H1 (cell line): ENCODE measurements around the gene VPS72. TPM values are rescaled to one million over a fixed set of nuclear protein-coding genes. Genes with fewer than 3 reads are reported as not detected.

Experiments used
- CTCF ChIA-PET: fragments of 300-600 bp; sonication (Branson Sonifier 250); formaldehyde crosslinking; loops from one replicate; lab custom pipeline; 2021; ENCODE audit not compliant: partially characterized antibody; lab: Charles Lee
- POLR2A ChIA-PET: fragments of 300-600 bp; sonication (Branson Sonifier 250); formaldehyde crosslinking; loops from one replicate; lab custom pipeline; 2021; ENCODE audit warnings: inconsistent platforms; ENCODE audit not compliant: partially characterized antibody; lab: Charles Lee
- DNase-seq, 2 experiments: peaks; one replicate each; pipeline versions ENCODE4 v3.0.0 to v3.0.0-alpha.2; 2010 to 2022; ENCODE audit warnings: low spot score in 2 of 2, low read depth in 1 of 2, mixed read lengths in 1 of 2
- FAIRE-seq: peaks from 2 replicates; lab custom pipeline; 2011; peaks lifted over from hg19 to GRCh38; lab: Jason Lieb, UNC
- H2AFZ ChIP-seq: 2 replicates; pipeline ENCODE4 v1.8.1; 2012; ENCODE audit warnings: low read length, inconsistent platforms
- H2AK5ac ChIP-seq: 2 replicates; pipeline ENCODE4 v1.6.1; 2013; ENCODE audit warnings: low read depth, low read length
- H2BK120ac ChIP-seq: replicated peaks from 2 replicates; pipeline ENCODE3; 2013; ENCODE audit warnings: low read depth, low read length, inconsistent platforms
- H2BK12ac ChIP-seq: 2 replicates; pipeline ENCODE4 v1.6.1; 2013; ENCODE audit warnings: low read depth, low read length
- H2BK15ac ChIP-seq: 2 replicates; pipeline ENCODE4 v1.6.1; 2013; ENCODE audit warnings: low read length
- H2BK20ac ChIP-seq: 2 replicates; pipeline ENCODE4 v1.6.1; 2013; ENCODE audit warnings: low read length
- H2BK5ac ChIP-seq: 2 replicates; pipeline ENCODE4 v1.6.1; 2013; ENCODE audit warnings: low read depth, low read length
- H3K14ac ChIP-seq: 2 replicates; pipeline ENCODE4 v1.6.1; 2013; ENCODE audit warnings: inconsistent platforms; ENCODE audit not compliant: insufficient read length
- H3K18ac ChIP-seq: 2 replicates; pipeline ENCODE4 v1.6.1; 2013; ENCODE audit warnings: low read length; ENCODE audit errors: extremely low read depth
- H3K23ac ChIP-seq: 2 replicates; pipeline ENCODE4 v1.6.1; 2013; ENCODE audit warnings: inconsistent platforms; ENCODE audit not compliant: insufficient read length
- H3K23me2 ChIP-seq: 2 replicates; pipeline ENCODE4 v1.6.1; 2013; ENCODE audit warnings: low read depth, low read length
- H3K27ac ChIP-seq: 2 replicates; pipeline ENCODE4 v1.6.1; 2011; ENCODE audit warnings: low read depth, low read length, inconsistent platforms
- H3K27me3 ChIP-seq, 4 experiments: replicated peaks in 1 of 4; 1 replicate in 1 of 4; 2 replicates in 3 of 4; pipeline versions ENCODE4 v1.6.1 to v1.8.1; 2011 to 2013; ENCODE audit warnings: low read length in 3 of 4, mild to moderate bottlenecking in 3 of 4, inconsistent platforms in 2 of 4, mixed read lengths in 2 of 4, moderate library complexity in 1 of 4; ENCODE audit not compliant: control insufficient read depth in 3 of 4, insufficient read depth in 3 of 4; ENCODE audit errors: extremely low read depth in 1 of 4
- H3K36me3 ChIP-seq, 4 experiments: 2 replicates each; pipeline versions ENCODE4 v1.6.1 to v1.8.1; 2011 to 2013; ENCODE audit warnings: mild to moderate bottlenecking in 4 of 4, low read length in 3 of 4, moderate library complexity in 2 of 4, control low read depth in 1 of 4, inconsistent platforms in 1 of 4; ENCODE audit not compliant: insufficient read depth in 4 of 4, control insufficient read depth in 2 of 4
- H3K4ac ChIP-seq: replicated peaks from 2 replicates; pipeline ENCODE3; 2013; ENCODE audit warnings: low read length, low read depth, mixed read lengths, inconsistent platforms; ENCODE audit not compliant: insufficient read length
- H3K4me1 ChIP-seq, 4 experiments: replicated peaks in 1 of 4; 1 replicate in 1 of 4; 2 replicates in 3 of 4; pipeline versions ENCODE4 v1.6.1 to v1.8.1; 2011 to 2013; ENCODE audit warnings: low read length in 3 of 4, inconsistent platforms in 2 of 4, mixed read lengths in 1 of 4; ENCODE audit not compliant: insufficient read depth in 4 of 4, control insufficient read depth in 3 of 4
- H3K4me2 ChIP-seq, 2 experiments: 2 replicates each; pipeline versions ENCODE4 v1.6.1 to v1.8.1; 2011 to 2013; ENCODE audit warnings: low read depth in 2 of 2, low read length in 2 of 2, control low read depth in 1 of 2, inconsistent platforms in 1 of 2, mild to moderate bottlenecking in 1 of 2; ENCODE audit not compliant: insufficient read depth in 1 of 2
- H3K4me3 ChIP-seq, 4 experiments: fragments of 200-600, 300-600 bp in 1 of 4; sonication (generic), shearing (Covaris generic), sonication (Bioruptor Twin) in 1 of 4; 2 replicates each; pipeline versions ENCODE4 v1.5.1 to v1.8.1; 2011 to 2016; ENCODE audit warnings: low read length in 4 of 4, low read depth in 3 of 4, control low read depth in 2 of 4, inconsistent platforms in 2 of 4, mild to moderate bottlenecking in 2 of 4, mixed read lengths in 1 of 4, moderate library complexity in 1 of 4; ENCODE audit not compliant: insufficient read depth in 2 of 4; ENCODE audit errors: extremely low read depth in 1 of 4
- H3K56ac ChIP-seq: replicated peaks from 2 replicates; pipeline ENCODE3; 2013; ENCODE audit warnings: low read depth, mild to moderate bottlenecking, mixed read lengths, low read length, inconsistent platforms; ENCODE audit not compliant: insufficient read length
- H3K79me1 ChIP-seq: 2 replicates; pipeline ENCODE4 v1.6.1; 2013; ENCODE audit warnings: low read depth, low read length, control low read depth
- H3K79me2 ChIP-seq, 2 experiments: 2 replicates each; pipeline versions ENCODE4 v1.6.1 to v1.8.1; 2012 to 2013; ENCODE audit warnings: low read length in 2 of 2, mild to moderate bottlenecking in 2 of 2, inconsistent platforms in 1 of 2; ENCODE audit not compliant: insufficient read depth in 2 of 2, control insufficient read depth in 1 of 2
- H3K9ac ChIP-seq, 4 experiments: replicated peaks in 1 of 4; 1 replicate in 1 of 4; 2 replicates in 3 of 4; pipeline versions ENCODE4 v1.6.1 to v1.8.1; 2011 to 2013; ENCODE audit warnings: low read depth in 3 of 4, low read length in 3 of 4, control low read depth in 2 of 4, mild to moderate bottlenecking in 2 of 4, moderate library complexity in 2 of 4, inconsistent platforms in 1 of 4; ENCODE audit errors: extremely low read depth in 1 of 4
- H3K9me3 ChIP-seq, 2 experiments: 2 replicates each; pipeline versions ENCODE4 v1.6.1 to v1.8.1; 2012 to 2013; ENCODE audit warnings: mild to moderate bottlenecking in 2 of 2, moderate library complexity in 2 of 2, control low read depth in 1 of 2, inconsistent platforms in 1 of 2, low read depth in 1 of 2, low read length in 1 of 2, mixed read lengths in 1 of 2; ENCODE audit not compliant: insufficient read depth in 2 of 2
- H4K20me1 ChIP-seq, 2 experiments: replicated peaks in 1 of 2; 2 replicates each; pipeline versions ENCODE3 to v1.8.1; 2011 to 2013; ENCODE audit warnings: inconsistent platforms in 2 of 2, low read length in 2 of 2, mild to moderate bottlenecking in 1 of 2; ENCODE audit not compliant: insufficient read depth in 2 of 2, control insufficient read depth in 1 of 2
- H4K5ac ChIP-seq: 2 replicates; pipeline ENCODE4 v1.6.1; 2013; ENCODE audit warnings: low read length, low read depth, mixed read lengths, inconsistent platforms; ENCODE audit not compliant: insufficient read length
- H4K8ac ChIP-seq: 2 replicates; pipeline ENCODE4 v1.8.0; 2013; ENCODE audit warnings: mild to moderate bottlenecking, moderate library complexity, low read length, inconsistent platforms; ENCODE audit not compliant: insufficient read depth; ENCODE audit errors: extremely low read depth
- H4K91ac ChIP-seq: replicated peaks from 2 replicates; pipeline ENCODE3; 2013; ENCODE audit warnings: low read length, mixed read lengths, inconsistent platforms; ENCODE audit not compliant: insufficient read length
- BRCA1 ChIP-seq: IDR thresholded peaks from 2 replicates; pipeline ENCODE4 v1.6.1; 2012; ENCODE audit warnings: low read depth, low read length, improper control_type of control experiment
- EP300 ChIP-seq, 2 experiments: IDR thresholded peaks; 1 replicate in 1 of 2; 2 replicates in 1 of 2; pipeline ENCODE4 v1.6.1; 2011 to 2012; ENCODE audit warnings: low read depth in 2 of 2, low read length in 2 of 2, mild to moderate bottlenecking in 2 of 2, borderline replicate concordance in 1 of 2, inconsistent platforms in 1 of 2, moderate library complexity in 1 of 2
- RNF2 ChIP-seq: fragments of 200-900, 300-1000 bp; sonication (generic); IDR thresholded peaks from 2 replicates; pipeline ENCODE4 v1.7.1; 2016; ENCODE audit warnings: borderline replicate concordance, low read depth, mild to moderate bottlenecking, antibody characterized with exemption, low read length; ENCODE audit not compliant: poor library complexity, severe bottlenecking; ENCODE audit errors: missing control alignments
- TAF1 ChIP-seq: IDR thresholded peaks from 2 replicates; pipeline ENCODE4 v1.6.1; 2011; ENCODE audit warnings: mild to moderate bottlenecking, low read depth, low read length
- TAF7 ChIP-seq: optimal IDR thresholded peaks from 2 replicates; pipeline ENCODE3; 2011; ENCODE audit warnings: low read depth, mild to moderate bottlenecking, inconsistent platforms, low read length, moderate library complexity, borderline replicate concordance
- YY1 ChIP-seq: IDR thresholded peaks from 2 replicates; pipeline ENCODE4 v1.6.1; 2011; ENCODE audit warnings: low read depth, mild to moderate bottlenecking, low read length
- WGBS, 2 experiments: shearing (Covaris generic) in 1 of 2; methylation state at CpG; one replicate each; pipeline versions ENCODE4 v1.1.6 to v1.1.7; 2013 to 2015; ENCODE audit warnings: low lambda C conversion rate in 2 of 2, mixed read lengths in 2 of 2, inconsistent platforms in 1 of 2, low coverage in 1 of 2, missing lambda C conversion rate in 1 of 2; ENCODE audit not compliant: insufficient replicate concordance in 2 of 2, insufficient coverage in 1 of 2, insufficient read length in 1 of 2; ENCODE audit errors: extremely low coverage in 1 of 2, missing lambda C conversion rate in 1 of 2; 5-methylcytosine and 5-hydroxymethylcytosine counted together
- polyA plus RNA-seq, 7 experiments: library from polyadenylated mRNA; depleted of rRNA in 3 of 7; stranded (reverse) in 5 of 7; unstranded in 2 of 7; fragments of >200 nt in 5 of 7; fragments of 200-250 nt in 2 of 7; gene quantifications; 1 replicate in 5 of 7; 2 replicates in 1 of 7; 4 replicates in 1 of 7; pipeline versions ENCODE4 v1.2.1 to v1.2.3, GENCODE V29; 2011 to 2013; ENCODE audit warnings: missing spikeins in 2 of 7, mixed read lengths in 2 of 7
- total RNA-seq: library from RNA; stranded (reverse); fragmentation: NEBNext Ultra II Directional; extraction: Animal tissue kit (Norgen Biotek cat#: 25700); gene quantifications from 2 replicates; pipeline ENCODE4 v1.2.1, GENCODE V29; 2021
- TF ChIP-seq, protein P1 (sequence below): IDR thresholded peaks from 2 replicates; pipeline ENCODE4 v1.6.1; 2012; ENCODE audit warnings: inconsistent platforms
- TF ChIP-seq, protein P2 (sequence below): IDR thresholded peaks from 2 replicates; pipeline ENCODE4 v1.6.1; 2011; ENCODE audit warnings: low read depth, mild to moderate bottlenecking, low read length; ENCODE audit not compliant: insufficient read depth

The VPS72 gene
- total and polyA plus RNA-seq, 2 of the 8 experiments (the other 6 are each of a cell fraction or from before 2014, with no cell fraction given): 86.6 to 121 TPM

- peaks cover 20 to 63% (median 46%) of the 10 kb centered on the region in 4 experiments for H3K36me3 ChIP-seq
Observed at GRCh38 chr1:151184211-151184610, 5.8 kb downstream of the VPS72 start.

More at GRCh38 chr1:151184211-151184610, 5.8 kb downstream of the VPS72 start:
- DNase-seq (no peak), FAIRE-seq (no peak)
- Histone ChIP-seq H2AFZ (no peak overlapping the region), H4K20me1 (peaks cover 0 to 5% of the 10 kb centered on the region in 2 experiments), H3K23me2 (no peaks in the 10 kb centered on the region), H3K9ac (no peak overlapping the region), H3K4ac (no peak overlapping the region), H2BK5ac (no peak overlapping the region), H3K4me3 (no peak overlapping the region), H3K23ac (no peak overlapping the region), H4K8ac (no peak overlapping the region), H2BK15ac (no peak overlapping the region), H3K79me1 (peaks cover 3% of the 10 kb centered on the region; the same call in 1 of the 2 replicates), H3K4me2 (no peak overlapping the region), H2BK20ac (no peak overlapping the region), H4K5ac (no peak overlapping the region), H2BK120ac (no peak overlapping the region), H3K9me3 (no peaks in the 10 kb centered on the region), H4K91ac (no peak overlapping the region), H3K18ac (no peak overlapping the region), H3K79me2 (peaks cover 7 to 28% of the 10 kb centered on the region in 2 experiments), H3K14ac (no peak overlapping the region), H3K27ac (no peak overlapping the region), H2BK12ac (no peak overlapping the region), H3K56ac (no peak overlapping the region), H3K27me3 (no peaks in the 10 kb centered on the region), H2AK5ac (no peak overlapping the region), H3K4me1 (no peaks in the 10 kb centered on the region)
- 96% methylated on average over 10 of the region's 10 CpGs; no CpG with 5 or more reads in 1 of the 2 experiments for WGBS, 2 experiments
- TF ChIP-seq RNF2: no peak
- TF ChIP-seq TAF7: no peak
- TF ChIP-seq, protein P1, sequence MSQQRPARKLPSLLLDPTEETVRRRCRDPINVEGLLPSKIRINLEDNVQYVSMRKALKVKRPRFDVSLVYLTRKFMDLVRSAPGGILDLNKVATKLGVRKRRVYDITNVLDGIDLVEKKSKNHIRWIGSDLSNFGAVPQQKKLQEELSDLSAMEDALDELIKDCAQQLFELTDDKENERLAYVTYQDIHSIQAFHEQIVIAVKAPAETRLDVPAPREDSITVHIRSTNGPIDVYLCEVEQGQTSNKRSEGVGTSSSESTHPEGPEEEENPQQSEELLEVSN: no peak
- no peak for TF ChIP-seq TAF1
- TF ChIP-seq YY1: no peak
- TF ChIP-seq, protein P2, sequence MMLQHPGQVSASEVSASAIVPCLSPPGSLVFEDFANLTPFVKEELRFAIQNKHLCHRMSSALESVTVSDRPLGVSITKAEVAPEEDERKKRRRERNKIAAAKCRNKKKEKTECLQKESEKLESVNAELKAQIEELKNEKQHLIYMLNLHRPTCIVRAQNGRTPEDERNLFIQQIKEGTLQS: no peak
- no peak for TF ChIP-seq EP300 (IDR thresholded peaks at IDR 0.05; ENCODE audit: borderline replicate concordance in 1 of 2, low read depth in 2 of 2, low read length in 2 of 2)
- TF ChIP-seq BRCA1: no peak
- CTCF ChIA-PET: interaction anchor here (0.7 to 2.8 kb wide), 2 partner anchors 10 to 113 kb away, joined by 3 to 9 read pairs; partner anchors contain the start of gene GABPB2
- POLR2A ChIA-PET: interaction anchor here (0.5 to 0.9 kb wide), 2 partner anchors 16 to 113 kb away, joined by 3 read pairs; no protein-coding TSS in a partner anchor
